Panc1 (cell line): ENCODE results near the gene DBH. TPM values are rescaled to one million over a fixed set of nuclear protein-coding genes. Genes with fewer than 3 reads are reported as not detected.

Experiments used
- ATAC-seq: fragments of 200-7000 bp; cut with Tn5 transposase; 2 replicates; pipeline ENCODE4 v1.9.1; 2020; ENCODE audit warnings: mild to moderate bottlenecking, moderate library complexity
- BruUV-seq: library from RNA; stranded (reverse); fragments of 400-500 nt; replicated peaks from 2 replicates; lab custom pipeline; 2021; lab: Mats Ljungman, UMichigan
- CTCF ChIA-PET: fragments of 300-600 bp; sonication (Branson Sonifier 250); formaldehyde crosslinking; loops from one replicate; lab custom pipeline; 2022; ENCODE audit warnings: antibody characterized with exemption; lab: Charles Lee
- POLR2A ChIA-PET: fragments of 300-600 bp; sonication (Branson Sonifier 250); formaldehyde crosslinking; loops from one replicate; lab custom pipeline; 2022; ENCODE audit warnings: antibody characterized with exemption; lab: Charles Lee
- DNase-seq: peaks from one replicate; pipeline ENCODE4 v3.0.0-alpha.2; 2010; ENCODE audit warnings: low read depth, low spot score
- H3K27ac ChIP-seq: 2 replicates; pipeline ENCODE4 v1.5.1; 2011; ENCODE audit warnings: mild to moderate bottlenecking, low read length, inconsistent platforms
- H3K27me3 ChIP-seq: fragments of 200-500 bp; sonication (Bioruptor generic); 2 replicates; pipeline ENCODE4 v1.6.0; 2014; ENCODE audit warnings: low read length, inconsistent platforms; ENCODE audit not compliant: control insufficient read depth, insufficient read depth
- H3K36me3 ChIP-seq: fragments of 200-500 bp; sonication (Bioruptor generic); 2 replicates; pipeline ENCODE4 v1.5.1; 2014; ENCODE audit warnings: inconsistent platforms, mild to moderate bottlenecking, low read length, moderate library complexity; ENCODE audit not compliant: control insufficient read depth, insufficient read depth
- H3K4me1 ChIP-seq: 2 replicates; pipeline ENCODE4 v1.5.1; 2011; ENCODE audit warnings: inconsistent platforms, mild to moderate bottlenecking, low read length, moderate library complexity; ENCODE audit not compliant: control insufficient read depth, insufficient read depth
- H3K4me3 ChIP-seq, 2 experiments: 2 replicates each; pipeline ENCODE4 v1.5.1; 2011 to 2012; ENCODE audit warnings: low read depth in 2 of 2, low read length in 2 of 2, mild to moderate bottlenecking in 2 of 2, inconsistent platforms in 1 of 2, moderate library complexity in 1 of 2
- H3K9me3 ChIP-seq: fragments of 200-500 bp; sonication (Bioruptor generic); 2 replicates; pipeline ENCODE4 v1.5.1; 2014; ENCODE audit warnings: low read depth, mild to moderate bottlenecking, inconsistent platforms, low read length, moderate library complexity; ENCODE audit not compliant: control insufficient read depth, insufficient read depth
- CTCF ChIP-seq: fragments of 450-650 bp; IDR thresholded peaks from 2 replicates; pipeline ENCODE4 v1.5.1; 2017; ENCODE audit warnings: mild to moderate bottlenecking
- POLR2AphosphoS5 ChIP-seq: IDR thresholded peaks from 2 replicates; pipeline ENCODE4 v1.6.1; 2012; ENCODE audit warnings: mild to moderate bottlenecking, low read depth, low read length, moderate library complexity
- REST ChIP-seq, 2 experiments: IDR thresholded peaks; 2 replicates each; pipeline ENCODE4 v1.6.1; 2011 to 2012; ENCODE audit warnings: low read depth in 2 of 2, control low read depth in 1 of 2, low read length in 1 of 2, mild to moderate bottlenecking in 1 of 2, moderate library complexity in 1 of 2; ENCODE audit not compliant: insufficient read depth in 1 of 2
- SIN3A ChIP-seq: IDR thresholded peaks from 2 replicates; pipeline ENCODE4 v1.6.1; 2012; ENCODE audit warnings: low read depth, mild to moderate bottlenecking, low read length, moderate library complexity, borderline replicate concordance; ENCODE audit not compliant: insufficient read depth
- TCF7L2 ChIP-seq: IDR thresholded peaks from 2 replicates; pipeline ENCODE4 v1.6.1; 2011; ENCODE audit warnings: mild to moderate bottlenecking, low read depth, low read length, inconsistent platforms
- in situ Hi-C: cut with HindIII; loops from 2 replicates; pipeline ENCODE4 v1.10.0; 2016; ENCODE audit warnings: low sequenced_read_pairs, low pct_unique_long_range_greater_than_20kb
- intact Hi-C: fragments of 100-400 bp; cut with micrococcal nuclease; formaldehyde crosslinking; loops from one replicate; pipeline ENCODE4 v1.10.0; 2022; ENCODE audit not compliant: unreplicated experiment
- total RNA-seq: library from RNA; stranded (reverse); gene quantifications from one replicate; pipeline ENCODE4 v1.2.1, GENCODE V29; 2021; ENCODE audit not compliant: unreplicated experiment

The DBH gene
- total RNA-seq, 1 experiment from 2014 or later, result not detected

DNA sequence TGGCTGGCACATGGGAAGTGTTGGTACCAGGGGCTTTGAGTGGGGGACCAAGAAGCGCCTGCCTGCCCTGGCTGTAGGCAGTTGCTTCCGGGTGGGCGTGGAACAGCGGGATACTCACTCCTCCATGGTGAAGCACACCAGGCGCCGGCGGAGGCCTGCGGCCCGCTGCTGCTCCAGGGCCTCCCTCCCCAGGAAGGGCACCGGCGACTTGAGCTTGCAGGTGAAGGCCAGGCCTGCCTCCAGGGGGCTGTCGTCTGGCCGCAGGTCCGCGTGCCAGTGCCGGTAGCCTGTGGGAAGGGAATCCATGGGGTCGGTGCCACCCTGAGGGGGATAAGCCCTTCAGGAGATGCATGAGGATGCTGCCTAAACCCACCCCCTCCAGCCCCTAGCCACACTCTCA is 34.3 kb downstream of the DBH start:
- Histone ChIP-seq H3K9me3 (no peaks in the 10 kb centered on the region), H3K27ac (no peak overlapping the region), H3K4me3 (no peak overlapping the region), H3K27me3 (no peaks in the 10 kb centered on the region), H3K4me1 (no peaks in the 10 kb centered on the region), H3K36me3 (no peaks in the 10 kb centered on the region)
- BruUV-seq, result no TSS peak
- no peak for DNase-seq
- no peak for ATAC-seq
- ChIA-PET POLR2A (no interaction called here), CTCF (no interaction called here)
- intact Hi-C loops (no loop called here), in situ Hi-C loops (no loop called here)
- TF ChIP-seq SIN3A (no peak), CTCF (no peak), POLR2AphosphoS5 (no peak)

GRCh38 chr9:133671371-133671770 is 35.2 kb downstream of the DBH start:
- H3K9me3 ChIP-seq, result no peaks in the 10 kb centered on the region
- no peak overlapping the region for H3K27ac ChIP-seq
- in situ Hi-C loops (no loop called here), intact Hi-C loops (no loop called here)
- ChIA-PET POLR2A (no interaction called here), CTCF (interaction anchor here (0.6 kb wide), 1 partner anchor 1120 kb away, joined by 4 read pairs; no protein-coding TSS in a partner anchor)
- ATAC-seq (no peak), DNase-seq (no peak)
- no TSS peak for BruUV-seq
- H3K36me3 ChIP-seq, result no peaks in the 10 kb centered on the region
- H3K4me1 ChIP-seq, result no peaks in the 10 kb centered on the region
- H3K4me3 ChIP-seq, result no peak overlapping the region
- no peaks in the 10 kb centered on the region for H3K27me3 ChIP-seq
- TF ChIP-seq SIN3A, result no peak
- no peak for TF ChIP-seq CTCF
- TF ChIP-seq TCF7L2, result no peak
- no peak for TF ChIP-seq POLR2AphosphoS5
- TF ChIP-seq REST (IDR thresholded peaks at IDR 0.05; ENCODE audit: insufficient read depth in 1 of 2, low read depth in 2 of 2, low read length in 1 of 2), result no peak
